Activated T-cell treated with anti-CD3 and anti-CD28 coated beads for 1 hour (primary cell): ENCODE data around the gene TCP11L1.
"Not testable (repeated sequence)": the region's sequence is repeated elsewhere in the genome, so short reads cannot be mapped to it uniquely, and the experiment has no call there.

Experiments used
- DNase-seq: peaks from one replicate; pipeline ENCODE4 v3.0.0-alpha.2; 2020; ENCODE audit warnings: low read depth

Gene TCP11L1

DNA sequence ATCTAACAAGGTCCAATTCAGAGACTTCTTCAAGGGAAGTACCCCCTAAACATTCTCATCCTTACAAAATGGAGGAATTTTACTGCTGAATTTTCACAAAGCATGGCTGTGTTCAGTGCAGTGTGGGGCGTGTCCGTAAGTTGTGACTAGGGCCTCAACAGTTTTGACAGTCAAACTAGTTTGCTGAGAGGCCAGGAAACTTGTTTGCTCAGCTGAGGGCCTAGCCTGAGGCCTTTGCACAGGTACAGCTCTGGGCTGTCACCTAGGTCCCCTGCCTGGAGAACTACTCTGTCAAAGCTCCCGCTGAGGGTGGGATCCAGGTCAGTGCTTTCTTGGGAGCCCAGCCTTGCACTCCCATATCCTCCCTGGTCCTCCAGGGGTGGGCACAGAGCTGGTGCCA is 27.9 kb downstream of the TCP11L1 start:
- no peak for DNase-seq

DNA sequence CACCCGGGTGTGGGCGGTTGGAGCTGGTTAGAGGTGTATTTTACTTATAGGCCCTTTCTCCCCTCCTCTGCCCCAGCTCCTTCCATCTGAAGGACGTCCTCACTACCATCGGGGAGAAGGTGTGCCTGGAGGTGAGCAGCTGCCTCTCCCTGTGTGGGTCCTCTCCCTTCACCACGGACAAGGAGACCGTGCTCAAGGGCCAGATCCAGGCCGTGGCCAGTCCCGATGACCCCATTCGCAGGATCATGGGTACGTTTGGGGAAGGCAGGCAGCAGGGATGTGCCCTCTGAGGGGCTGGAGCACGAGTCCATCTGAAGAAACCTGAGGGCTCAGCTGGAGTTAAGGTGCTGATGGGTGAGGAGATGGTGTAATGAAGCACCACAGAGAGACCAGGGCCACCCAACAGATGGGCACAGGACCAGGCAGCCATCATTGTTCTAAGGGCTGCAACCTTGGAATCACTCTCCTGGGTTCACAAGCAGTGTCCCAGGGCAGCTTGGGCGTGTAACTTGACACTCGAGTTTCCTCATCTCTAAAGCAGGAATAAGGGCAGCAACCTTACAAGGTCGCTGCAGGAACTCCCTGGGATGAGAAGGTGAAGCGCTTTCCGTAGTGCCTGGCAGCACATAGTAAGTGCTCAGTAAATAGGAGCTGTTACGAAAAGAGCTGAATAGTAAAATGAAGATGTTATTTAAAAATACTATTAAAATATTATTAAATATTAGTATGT is 29.4 kb downstream of the TCP11L1 start:
- DNase-seq = no peak

DNA sequence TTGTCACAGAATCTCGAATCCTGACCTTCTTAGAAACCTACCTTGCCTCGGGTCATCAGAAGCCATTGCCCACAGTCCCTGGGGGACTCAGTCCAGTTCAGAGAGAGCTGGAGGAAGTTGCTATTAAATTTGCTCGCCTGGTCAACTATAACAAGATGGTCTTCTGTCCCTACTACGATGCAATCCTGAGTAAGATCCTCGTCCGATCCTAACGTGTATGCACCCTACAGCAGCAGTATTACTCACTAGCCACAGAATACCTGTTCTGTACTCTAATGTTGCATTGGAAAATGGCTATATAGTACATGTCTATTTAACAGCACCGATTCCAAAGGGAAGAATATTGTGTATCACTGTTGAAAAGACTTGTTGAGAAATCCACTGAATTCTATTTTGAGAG is 33.1 kb downstream of the TCP11L1 start:
- no peak for DNase-seq

DNA sequence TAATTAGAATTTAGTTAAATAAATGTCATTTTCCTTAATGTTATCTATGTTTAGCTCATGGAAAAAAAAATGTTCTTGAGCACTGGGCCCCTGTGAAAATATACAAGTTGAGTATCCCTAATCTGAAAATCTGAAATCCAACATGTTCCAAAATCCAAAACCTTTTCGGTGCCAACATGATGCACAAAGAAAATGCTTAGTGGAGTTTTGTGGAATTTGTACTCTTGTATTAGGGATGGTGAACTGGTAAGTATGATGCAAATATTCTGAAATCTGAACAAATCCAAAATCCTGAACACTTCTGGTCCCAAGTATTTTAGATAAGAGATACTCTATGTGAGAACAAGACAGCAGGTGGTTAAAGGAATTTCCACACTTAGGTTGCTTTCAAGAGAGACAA is 44.5 kb downstream of the TCP11L1 start:
- no peak for DNase-seq

DNA sequence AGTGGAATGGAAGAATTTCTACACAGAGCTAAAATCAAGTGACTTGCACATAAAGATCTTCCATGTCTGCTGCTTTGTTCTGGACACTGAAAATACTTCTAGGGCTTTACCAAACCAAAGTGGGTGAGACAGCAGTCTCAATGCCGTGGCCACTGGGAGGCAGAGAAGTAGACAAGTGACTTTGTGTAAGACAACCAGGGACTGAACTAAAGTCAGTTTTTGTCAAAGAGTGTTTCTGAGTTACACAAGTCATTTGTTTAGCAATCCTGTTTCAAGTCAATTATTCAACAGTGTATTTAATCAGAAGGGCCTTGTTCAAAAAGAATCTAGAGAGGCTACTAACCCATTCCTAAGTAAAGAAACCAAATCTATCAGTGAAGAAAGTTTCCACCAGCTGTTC is 46.6 kb downstream of the TCP11L1 start:
- no peak for DNase-seq

DNA sequence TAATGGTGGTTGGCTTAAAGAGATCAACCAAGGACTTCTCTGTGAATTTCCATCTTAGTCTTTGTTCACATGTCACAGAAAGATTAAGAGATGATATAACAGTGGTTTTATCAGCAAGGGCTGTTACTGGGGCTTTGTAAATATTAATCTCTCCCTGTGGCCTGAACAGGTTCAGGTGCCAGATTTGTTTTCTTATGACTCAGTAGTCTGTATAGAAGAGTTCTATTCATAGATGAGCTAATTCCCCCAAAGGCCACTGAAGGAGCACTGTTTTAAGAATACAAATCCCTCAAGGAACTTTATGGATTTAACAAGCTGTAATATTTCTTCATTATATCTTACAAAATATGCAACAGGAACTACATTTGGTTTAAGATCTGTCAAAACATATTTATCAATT is 50.4 kb downstream of the TCP11L1 start:
- no peak for DNase-seq

DNA sequence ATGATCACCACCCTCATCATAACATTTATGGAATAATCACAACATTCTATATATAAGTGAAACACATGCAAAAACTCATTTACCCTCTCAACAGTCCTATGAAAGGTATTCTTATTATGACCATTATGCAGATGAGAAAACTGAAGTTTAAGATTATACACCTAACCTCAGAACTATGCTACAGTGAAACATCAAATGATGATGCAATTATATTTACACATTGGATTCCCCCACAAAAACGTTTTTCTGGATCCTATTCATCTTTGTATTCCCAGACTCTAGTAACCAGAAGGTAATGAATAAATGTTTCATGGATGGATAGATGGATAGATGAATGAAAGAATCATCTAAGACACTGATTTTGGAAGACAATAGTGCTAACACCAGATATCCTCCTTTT is 54.8 kb downstream of the TCP11L1 start:
- no peak for DNase-seq

DNA sequence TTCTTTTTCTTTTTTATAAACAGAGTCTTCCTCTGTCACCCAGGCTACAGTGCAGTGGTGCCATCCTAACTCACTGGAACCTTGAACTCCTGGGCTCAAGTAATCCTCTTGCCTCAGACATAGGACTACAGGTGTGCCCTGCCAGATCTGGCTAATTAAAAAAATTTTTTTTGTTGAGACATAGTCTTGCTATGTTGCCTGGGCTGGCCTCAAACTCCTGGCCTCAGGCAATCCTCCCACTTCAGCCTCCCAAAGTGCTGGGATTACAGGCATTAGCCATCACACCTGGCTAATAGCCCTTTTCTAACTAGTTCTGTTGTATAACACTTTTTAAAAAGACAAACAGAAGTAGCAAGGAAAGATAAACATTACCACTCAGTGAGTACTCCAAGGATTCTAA is 64.5 kb downstream of the TCP11L1 start:
- DNase-seq = no peak

DNA sequence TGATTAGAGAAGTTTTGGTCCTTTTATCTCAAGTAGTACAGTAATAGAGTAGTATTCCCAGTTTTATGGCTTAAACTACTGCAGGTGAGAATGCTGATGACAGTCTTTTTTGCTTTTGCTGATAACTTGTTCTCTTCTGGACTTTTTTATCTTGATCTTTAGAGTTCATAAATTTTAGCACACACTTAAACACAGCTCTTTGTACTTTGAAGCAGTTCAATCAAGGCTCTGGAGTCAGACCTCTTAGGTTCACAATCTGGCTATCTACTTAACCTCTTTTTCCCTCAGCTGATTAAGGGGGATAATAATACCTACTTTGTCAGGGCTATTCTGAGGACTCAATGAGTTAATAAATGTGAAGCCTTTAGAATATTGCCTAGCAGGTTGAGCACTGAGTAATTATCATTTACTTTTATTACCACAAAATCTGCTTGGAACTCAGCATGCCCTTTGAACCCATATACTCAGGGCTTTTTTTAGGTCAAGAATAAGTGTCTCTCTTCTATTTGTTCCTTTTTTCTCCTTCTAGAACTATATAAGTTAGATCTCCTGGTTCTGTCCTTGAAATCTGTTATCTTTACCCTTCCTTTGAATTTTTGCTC is 70.0 kb downstream of the TCP11L1 start:
- no peak for DNase-seq

DNA sequence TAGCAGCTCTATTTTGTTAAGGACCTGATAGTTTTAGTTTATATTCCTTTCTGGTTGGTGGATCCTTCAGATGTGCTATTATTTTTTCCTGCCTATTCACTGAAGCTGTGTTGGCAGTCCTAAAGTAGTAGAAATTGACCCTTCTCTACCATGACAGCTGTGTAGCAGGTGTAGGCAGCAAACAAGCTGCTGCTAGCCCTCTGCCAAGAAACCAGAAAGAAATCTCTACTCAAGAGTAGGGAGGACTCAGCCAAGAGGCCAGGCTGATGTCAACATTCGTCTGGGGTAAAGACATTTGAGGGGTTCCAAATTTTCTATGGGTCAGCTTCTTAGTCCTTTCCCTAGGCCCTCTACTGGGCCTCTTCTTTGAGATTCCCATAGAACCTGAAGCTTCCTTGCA is 70.7 kb downstream of the TCP11L1 start:
- DNase-seq = no peak

DNA sequence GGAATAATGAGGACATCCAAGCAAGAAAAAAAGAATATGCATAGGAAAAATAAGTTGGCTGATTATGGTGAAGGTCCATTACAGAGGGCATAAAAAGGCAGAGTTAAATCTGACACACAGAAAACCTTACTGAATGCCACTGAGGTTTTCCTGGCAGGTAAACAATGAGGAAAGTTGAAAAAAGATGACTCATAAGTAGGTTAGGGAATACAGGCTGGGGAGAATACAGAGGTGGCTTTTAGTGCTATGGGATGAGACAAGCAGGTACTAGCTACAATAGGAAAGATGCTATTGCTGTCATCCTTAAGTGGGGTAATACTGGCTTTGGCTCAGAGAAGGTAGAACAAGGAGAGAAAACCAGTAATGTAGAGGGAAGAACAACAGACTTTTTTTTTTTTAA is 77.2 kb downstream of the TCP11L1 start:
- DNase-seq = no peak

DNA sequence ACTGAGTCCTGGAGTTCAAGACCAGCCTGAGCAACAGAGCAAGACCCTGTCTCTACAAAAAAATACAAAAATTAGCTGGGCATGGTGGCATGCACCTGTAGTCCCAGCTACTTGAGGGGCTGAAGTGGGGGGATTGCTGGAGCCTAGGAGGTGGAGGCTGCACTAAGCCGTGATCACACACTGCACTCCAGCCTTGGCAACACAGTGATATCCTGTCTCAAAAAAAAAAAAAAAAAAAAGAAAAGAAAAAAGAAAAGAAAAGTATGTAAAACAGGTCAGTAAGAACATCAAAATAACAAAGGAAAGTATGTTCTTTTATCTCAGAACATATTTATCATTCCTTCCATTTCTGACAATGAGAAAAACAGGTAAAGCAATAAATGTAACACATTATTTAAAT is 83.3 kb downstream of the TCP11L1 start:
- DNase-seq = not testable (repeated sequence)
